Activated naive CD8-positive, alpha-beta T cell (primary cell): Measurements from ENCODE around the gene SERAC1.
"Not testable (repeated sequence)": the region's sequence is repeated elsewhere in the genome, so short reads cannot be mapped to it uniquely, and the experiment has no call there.

Source experiments
- H3K27ac Mint-ChIP-seq: one replicate; pipeline ENCODE4 v1.8.0; 2021; ENCODE audit warnings: mixed read lengths
- H3K27me3 Mint-ChIP-seq: one replicate; pipeline ENCODE4 v1.8.0; 2021; ENCODE audit warnings: mixed read lengths
- H3K36me3 Mint-ChIP-seq: one replicate; pipeline ENCODE4 v1.8.0; 2021; ENCODE audit warnings: mixed read lengths
- H3K4me1 Mint-ChIP-seq: one replicate; pipeline ENCODE4 v1.8.0; 2021; ENCODE audit warnings: low read depth, mixed read lengths
- H3K4me3 Mint-ChIP-seq: one replicate; pipeline ENCODE4 v1.8.0; 2021; ENCODE audit warnings: mild to moderate bottlenecking, mixed read lengths
- H3K9me3 Mint-ChIP-seq: one replicate; pipeline ENCODE4 v1.8.0; 2021; ENCODE audit warnings: low read depth, mixed read lengths

The SERAC1 gene

DNA sequence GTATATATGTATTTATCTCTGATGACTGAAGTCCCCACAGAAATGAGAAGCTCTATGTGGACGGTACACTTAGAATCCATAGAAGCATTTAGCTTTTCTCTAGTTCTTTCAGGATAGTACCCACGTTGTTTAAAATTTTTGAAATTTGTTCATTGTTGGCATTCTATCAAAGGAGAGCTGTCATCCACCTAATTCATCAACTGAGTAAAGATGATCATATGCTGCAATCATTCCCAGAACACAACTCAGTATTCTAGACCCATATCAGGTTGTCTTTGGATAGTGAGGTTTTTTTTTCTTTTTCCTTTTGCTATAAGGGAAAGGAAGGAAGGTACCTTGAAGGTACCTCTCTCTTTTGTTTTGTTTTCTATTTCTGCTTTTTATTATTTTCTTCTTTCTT lies 9.3 kb downstream of the SERAC1 start:
- Mint-ChIP-seq H3K9me3 (no peaks in the 10 kb centered on the region), H3K36me3 (peaks cover 10% of the 10 kb centered on the region), H3K27ac (no peak overlapping the region)

DNA sequence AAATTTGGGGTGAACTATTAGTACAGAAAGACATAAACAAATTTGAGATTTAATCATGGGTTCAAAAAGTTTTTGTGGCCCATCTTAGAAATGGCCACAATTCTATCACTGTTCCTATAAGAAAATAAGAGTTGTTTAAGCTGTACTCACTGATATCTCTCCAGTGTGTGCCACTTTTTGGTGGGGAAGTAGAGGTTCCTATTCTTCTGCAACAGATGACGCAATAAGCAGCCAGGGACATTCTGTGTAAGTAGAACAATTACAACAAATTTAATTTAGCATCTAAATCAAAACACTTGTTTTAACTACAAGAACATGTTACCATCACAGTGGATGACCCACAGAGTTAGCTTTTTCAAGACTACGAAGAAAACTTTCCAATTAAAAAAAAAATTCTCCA lies 9.9 kb downstream of the SERAC1 start:
- Mint-ChIP-seq H3K36me3 (peaks cover 10% of the 10 kb centered on the region), H3K27ac (no peak overlapping the region)

More for the DNA sequence above, 9.3 kb downstream of the SERAC1 start:
- no peak overlapping the region for H3K4me3 Mint-ChIP-seq
- H3K27me3 Mint-ChIP-seq = no peaks in the 10 kb centered on the region
- H3K4me1 Mint-ChIP-seq = no peaks in the 10 kb centered on the region

DNA sequence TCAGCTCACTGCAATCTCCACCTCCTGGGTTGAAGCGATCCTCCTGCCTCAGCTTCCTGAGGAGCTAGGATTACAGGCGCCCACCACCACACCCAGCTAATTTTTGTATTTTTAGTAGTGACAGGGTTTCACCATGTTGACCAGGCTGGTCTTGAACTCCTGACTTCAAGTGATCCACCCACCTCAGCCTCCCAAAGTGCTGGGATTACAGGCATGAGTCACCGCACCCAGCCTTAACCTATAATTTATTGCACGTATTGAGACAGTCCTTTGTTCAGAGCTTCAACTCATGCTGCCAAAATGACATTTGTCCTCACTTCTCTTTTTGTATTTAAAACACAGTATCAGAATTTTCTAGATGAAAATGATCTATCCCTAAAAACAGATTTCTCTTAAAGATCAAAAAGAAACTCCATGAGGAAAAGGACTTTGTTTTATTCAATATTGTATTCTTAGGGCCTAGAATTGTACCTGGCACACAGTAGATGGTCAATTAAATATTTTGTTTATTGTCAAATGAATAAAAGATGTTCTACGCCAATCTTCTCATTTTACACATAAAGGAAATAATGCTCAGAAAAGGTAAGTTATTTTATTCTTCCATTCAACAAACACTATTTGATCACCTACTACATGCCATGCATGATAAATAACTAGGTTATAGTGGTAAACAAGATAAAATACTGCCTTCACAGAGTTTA lies 10.8 kb downstream of the SERAC1 start:
- Mint-ChIP-seq H3K27ac (no peak overlapping the region), H3K9me3 (no peaks in the 10 kb centered on the region), H3K36me3 (peaks cover 10% of the 10 kb centered on the region), H3K27me3 (no peaks in the 10 kb centered on the region), H3K4me3 (no peak overlapping the region), H3K4me1 (no peaks in the 10 kb centered on the region)

More for the DNA sequence above, 9.9 kb downstream of the SERAC1 start:
- H3K27me3 Mint-ChIP-seq = no peaks in the 10 kb centered on the region
- H3K4me3 Mint-ChIP-seq = no peak overlapping the region
- H3K4me1 Mint-ChIP-seq = no peaks in the 10 kb centered on the region
- no peaks in the 10 kb centered on the region for H3K9me3 Mint-ChIP-seq

DNA sequence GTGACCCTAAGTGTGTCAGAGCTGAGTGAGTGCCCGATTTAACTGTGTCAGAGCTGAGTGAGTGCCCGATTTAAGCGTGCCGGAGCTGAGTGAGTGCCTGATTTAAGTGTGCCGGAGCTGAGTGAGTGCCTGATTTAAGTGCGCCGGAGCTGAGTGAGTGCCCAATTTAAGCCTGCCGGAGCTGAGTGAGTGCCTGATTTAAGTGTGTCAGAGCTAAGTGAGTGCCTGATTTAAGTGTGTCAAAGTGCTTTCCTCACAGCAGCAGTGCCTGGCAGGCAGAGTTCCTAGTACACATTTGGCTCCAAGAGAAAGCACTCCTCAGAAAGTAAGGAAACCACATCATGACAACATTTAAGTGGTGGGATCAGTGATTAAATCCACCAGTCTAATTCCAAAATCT lies 13.2 kb downstream of the SERAC1 start:
- Mint-ChIP-seq H3K27me3 (no peaks in the 10 kb centered on the region), H3K36me3 (peaks cover 7% of the 10 kb centered on the region), H3K27ac (no peak overlapping the region), H3K4me1 (no peaks in the 10 kb centered on the region), H3K4me3 (no peak overlapping the region), H3K9me3 (no peaks in the 10 kb centered on the region)

DNA sequence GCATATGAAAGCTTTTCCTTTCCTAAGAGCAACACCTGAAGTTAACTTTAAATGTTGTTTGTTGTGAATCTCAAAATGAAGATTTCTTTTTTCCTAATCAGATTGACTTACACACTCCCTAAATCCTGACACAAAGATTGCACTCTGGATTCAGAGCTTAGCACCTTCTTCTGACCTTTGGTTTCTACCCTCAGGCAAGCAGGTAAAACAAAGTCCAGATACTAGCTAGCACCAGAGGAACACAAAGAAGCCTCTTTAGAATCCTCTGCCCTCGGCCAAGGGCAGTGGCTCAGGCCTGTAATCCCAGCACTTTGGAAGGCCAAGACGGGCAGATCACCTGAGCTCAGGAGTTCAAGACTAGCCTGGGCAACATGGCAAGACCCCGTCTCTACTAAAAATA lies 14.5 kb downstream of the SERAC1 start:
- Mint-ChIP-seq H3K27me3 (no peaks in the 10 kb centered on the region), H3K4me1 (no peaks in the 10 kb centered on the region), H3K9me3 (no peaks in the 10 kb centered on the region), H3K36me3 (peaks cover 7% of the 10 kb centered on the region), H3K27ac (no peak overlapping the region), H3K4me3 (no peak overlapping the region)

DNA sequence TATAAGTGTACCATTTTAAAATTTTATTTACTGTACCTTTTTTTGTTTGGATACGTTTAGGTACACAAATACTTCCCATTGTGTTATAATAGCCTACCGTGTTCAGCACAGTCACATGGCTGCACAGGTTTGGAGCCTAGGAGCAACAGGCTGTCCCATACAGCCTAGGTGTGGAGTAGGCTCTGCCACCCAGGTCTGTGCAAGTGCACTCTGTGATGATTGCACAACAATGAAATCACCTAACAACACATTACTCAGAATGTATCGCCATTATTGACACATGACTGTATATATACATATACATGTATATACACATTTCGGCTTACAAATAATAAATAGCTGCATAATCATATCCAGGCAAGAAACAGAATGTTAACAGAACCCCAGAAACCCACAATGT lies 15.4 kb downstream of the SERAC1 start:
- no peaks in the 10 kb centered on the region for H3K27me3 Mint-ChIP-seq

DNA sequence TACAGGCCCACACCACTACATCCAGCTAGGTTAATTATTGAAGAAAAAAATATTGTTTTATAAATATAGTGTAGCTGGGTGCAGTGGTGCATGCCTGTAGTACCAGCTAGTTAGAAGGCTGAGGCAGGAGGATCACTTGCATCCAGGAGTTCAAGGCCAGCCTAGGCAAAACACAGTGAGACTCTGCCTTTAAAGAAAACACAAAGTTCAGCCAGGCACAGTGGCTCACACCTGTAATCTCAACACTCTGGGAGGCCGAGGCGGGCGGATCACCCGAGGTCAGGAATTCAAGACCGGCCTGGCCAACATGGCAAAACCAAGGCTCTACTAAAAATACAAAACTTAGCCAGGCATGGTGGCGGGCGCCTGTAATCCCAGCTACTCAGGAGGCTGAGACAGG lies 16.0 kb downstream of the SERAC1 start:
- H3K9me3 Mint-ChIP-seq, H3K4me3 Mint-ChIP-seq, H3K36me3 Mint-ChIP-seq, H3K27me3 Mint-ChIP-seq, H3K4me1 Mint-ChIP-seq, H3K27ac Mint-ChIP-seq: not testable (repeated sequence)

More for the DNA sequence above, 15.4 kb downstream of the SERAC1 start:
- no peak overlapping the region for H3K4me3 Mint-ChIP-seq
- H3K27ac Mint-ChIP-seq = no peak overlapping the region
- H3K9me3 Mint-ChIP-seq = no peaks in the 10 kb centered on the region
- peaks cover 9% of the 10 kb centered on the region for H3K36me3 Mint-ChIP-seq
- no peaks in the 10 kb centered on the region for H3K4me1 Mint-ChIP-seq

DNA sequence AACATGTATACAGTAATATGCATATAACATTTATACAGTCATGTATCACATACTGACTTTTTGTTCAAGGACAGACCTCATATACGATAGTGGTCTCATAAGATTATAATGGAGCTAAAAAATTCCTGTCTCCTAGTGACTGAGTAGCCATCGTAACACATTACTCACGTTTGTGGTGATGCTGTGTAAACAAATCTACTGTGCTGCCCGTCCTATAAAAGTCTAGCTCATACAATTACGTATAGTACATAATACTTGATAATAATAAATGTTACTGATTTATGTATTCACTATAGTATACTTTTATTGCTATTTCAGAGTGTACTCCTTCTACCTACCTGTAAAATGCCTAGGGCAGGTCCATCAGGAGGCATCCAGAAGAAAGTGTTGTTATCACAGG lies 17.4 kb downstream of the SERAC1 start:
- Mint-ChIP-seq H3K4me3 (no peak overlapping the region), H3K27me3 (no peaks in the 10 kb centered on the region), H3K36me3 (peaks cover 7% of the 10 kb centered on the region), H3K4me1 (no peaks in the 10 kb centered on the region), H3K9me3 (no peaks in the 10 kb centered on the region), H3K27ac (no peak overlapping the region)

DNA sequence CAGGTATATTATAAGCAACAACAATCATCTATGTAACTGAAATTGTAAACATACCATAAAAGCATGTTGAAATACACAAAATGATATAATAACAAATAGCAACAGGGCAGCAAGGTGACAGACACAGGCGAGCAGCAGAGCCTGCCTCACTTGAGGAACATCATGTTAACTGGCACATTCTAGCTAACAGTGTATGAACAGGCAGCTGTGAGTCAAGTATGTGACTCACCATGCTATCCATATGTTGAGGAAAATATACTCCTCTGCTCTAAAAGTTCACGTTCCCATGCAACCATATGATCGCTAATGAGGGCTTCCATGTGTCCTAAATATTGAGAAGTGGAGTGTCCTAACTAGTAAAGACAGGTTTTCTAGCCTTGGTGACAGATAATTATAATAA lies 18.4 kb downstream of the SERAC1 start:
- H3K4me3 Mint-ChIP-seq = no peak overlapping the region
- no peaks in the 10 kb centered on the region for H3K4me1 Mint-ChIP-seq
- H3K27ac Mint-ChIP-seq = no peak overlapping the region
- H3K9me3 Mint-ChIP-seq = no peaks in the 10 kb centered on the region
- H3K36me3 Mint-ChIP-seq = peaks cover 4% of the 10 kb centered on the region
- no peaks in the 10 kb centered on the region for H3K27me3 Mint-ChIP-seq

DNA sequence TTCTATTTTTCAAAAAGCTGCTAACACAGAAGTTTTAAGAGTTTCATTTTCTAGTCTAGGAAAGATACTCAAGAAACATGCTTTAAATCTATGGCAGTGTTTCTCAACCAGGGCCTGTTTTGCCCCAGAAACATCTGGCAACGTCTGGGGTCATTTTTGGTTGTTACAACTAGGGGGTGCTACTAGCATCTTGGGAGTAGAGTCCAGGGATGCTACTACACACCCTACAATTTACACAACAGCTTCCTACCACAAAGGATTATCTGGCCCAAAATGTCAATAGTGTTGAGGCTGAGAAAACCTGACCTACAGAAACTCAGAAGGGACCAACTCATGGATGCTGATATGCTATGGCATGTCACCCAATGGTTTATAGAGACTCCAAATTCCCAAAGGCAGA lies 24.4 kb downstream of the SERAC1 start:
- no peaks in the 10 kb centered on the region for H3K9me3 Mint-ChIP-seq
- no peak overlapping the region for H3K27ac Mint-ChIP-seq
- H3K27me3 Mint-ChIP-seq = no peaks in the 10 kb centered on the region
- H3K36me3 Mint-ChIP-seq = peaks cover 17% of the 10 kb centered on the region
- H3K4me3 Mint-ChIP-seq = no peak overlapping the region
- no peaks in the 10 kb centered on the region for H3K4me1 Mint-ChIP-seq

DNA sequence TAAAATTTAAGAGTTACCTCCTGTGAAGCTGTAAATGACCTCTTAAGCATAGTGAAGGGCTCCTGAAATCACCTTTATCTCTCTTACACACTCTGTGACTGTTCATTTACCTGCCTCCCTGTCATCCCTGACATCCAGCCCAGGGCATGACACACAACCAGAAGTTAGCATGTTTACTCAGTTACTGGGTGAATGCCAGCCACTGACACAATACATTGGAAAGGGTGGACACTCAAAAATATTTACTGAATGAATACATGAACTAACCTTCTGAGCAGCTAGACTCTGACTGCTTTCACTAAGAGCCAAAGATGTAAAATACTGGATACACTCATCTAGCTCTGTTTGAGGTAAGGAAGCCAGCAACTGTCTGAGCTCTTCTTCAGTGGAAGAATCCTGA lies 25.3 kb downstream of the SERAC1 start:
- H3K27ac Mint-ChIP-seq = no peak overlapping the region
- H3K4me1 Mint-ChIP-seq = no peaks in the 10 kb centered on the region
- peaks cover 15% of the 10 kb centered on the region for H3K36me3 Mint-ChIP-seq
- no peak overlapping the region for H3K4me3 Mint-ChIP-seq
- H3K27me3 Mint-ChIP-seq = no peaks in the 10 kb centered on the region
- no peaks in the 10 kb centered on the region for H3K9me3 Mint-ChIP-seq

DNA sequence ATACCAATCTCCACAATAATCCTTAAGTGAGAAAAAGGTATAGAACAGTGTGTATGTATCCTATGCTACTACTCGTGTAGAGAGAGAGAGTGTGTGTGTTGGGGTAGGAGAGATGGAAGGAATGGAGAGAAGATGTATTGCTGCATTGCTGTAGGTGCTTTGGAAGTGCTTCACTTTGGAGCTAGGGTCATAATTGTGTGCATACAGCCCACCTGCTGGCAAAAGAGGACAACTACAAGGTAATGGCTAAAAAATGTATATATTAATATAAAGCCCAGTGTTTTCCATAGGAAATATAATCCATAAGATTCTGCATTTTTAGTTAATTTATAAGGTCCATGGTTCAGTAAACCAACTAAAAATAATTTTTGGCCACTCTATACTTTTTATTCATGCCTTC lies 36.1 kb downstream of the SERAC1 start:
- Mint-ChIP-seq H3K9me3 (no peaks in the 10 kb centered on the region), H3K36me3 (peaks cover 9% of the 10 kb centered on the region), H3K27ac (no peak overlapping the region), H3K4me1 (no peaks in the 10 kb centered on the region), H3K4me3 (no peak overlapping the region), H3K27me3 (no peaks in the 10 kb centered on the region)

DNA sequence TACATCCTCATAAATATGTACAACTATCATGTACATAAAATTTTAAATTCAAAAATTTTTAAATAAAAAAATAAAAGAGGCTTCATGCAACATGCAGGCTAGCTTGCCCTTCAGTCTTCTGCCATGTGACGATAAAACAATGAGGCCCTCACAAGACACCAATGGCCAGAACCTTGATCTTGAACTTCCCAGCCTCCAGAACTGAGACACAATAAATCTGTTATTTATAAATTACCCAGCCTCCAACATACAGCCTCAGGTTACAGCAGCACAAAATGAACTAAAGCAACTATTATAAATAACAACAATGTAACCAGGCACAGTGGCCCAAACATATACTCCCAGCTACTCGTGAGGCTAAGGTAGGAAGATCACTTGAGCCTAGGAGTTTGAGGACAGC lies 42.8 kb downstream of the SERAC1 start:
- Mint-ChIP-seq H3K9me3 (no peaks in the 10 kb centered on the region), H3K27ac (no peak overlapping the region), H3K4me1 (no peaks in the 10 kb centered on the region), H3K36me3 (peaks cover 17% of the 10 kb centered on the region), H3K4me3 (no peak overlapping the region), H3K27me3 (no peaks in the 10 kb centered on the region)

DNA sequence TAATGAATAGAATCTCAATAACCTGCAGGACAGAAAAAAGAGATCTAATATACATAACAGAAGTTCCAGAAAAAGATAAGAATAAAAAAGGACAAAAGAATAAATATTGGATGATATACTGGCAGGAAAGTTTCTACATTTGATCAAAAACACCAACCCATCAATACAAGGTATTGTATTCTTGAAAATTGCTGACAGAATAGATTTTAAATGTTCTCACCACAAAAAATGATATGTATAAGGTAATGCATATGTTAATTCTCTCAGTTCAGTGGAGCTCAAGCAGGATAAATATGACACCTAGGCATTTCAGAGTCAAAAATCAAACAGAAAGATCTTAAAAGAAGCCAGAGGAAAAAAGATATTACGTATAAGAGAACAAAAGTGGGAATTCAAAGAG lies 43.8 kb downstream of the SERAC1 start:
- Mint-ChIP-seq H3K9me3 (no peaks in the 10 kb centered on the region), H3K27ac (no peak overlapping the region)

DNA sequence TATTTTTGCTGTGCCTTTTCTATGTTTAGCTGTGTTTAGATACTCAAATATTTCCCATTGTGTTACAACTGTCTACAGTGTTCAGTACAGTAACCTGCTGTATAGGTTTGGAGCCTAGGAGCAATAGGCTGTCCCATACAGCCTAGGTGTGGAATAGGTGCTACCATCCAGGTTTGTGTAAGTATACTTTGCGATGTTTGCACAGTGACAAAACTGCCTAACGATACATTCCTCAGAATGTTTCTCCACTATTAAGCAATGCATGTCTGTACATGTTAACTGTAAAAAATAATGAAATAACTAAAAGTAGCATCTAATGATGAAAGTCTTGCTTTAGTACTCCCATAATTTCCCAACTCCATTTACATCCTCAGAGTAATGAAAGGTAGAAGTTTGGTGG lies 46.0 kb downstream of the SERAC1 start:
- Mint-ChIP-seq H3K9me3 (no peaks in the 10 kb centered on the region), H3K27ac (no peak overlapping the region), H3K27me3 (no peaks in the 10 kb centered on the region), H3K4me1 (no peaks in the 10 kb centered on the region), H3K36me3 (peaks cover 9% of the 10 kb centered on the region), H3K4me3 (no peak overlapping the region)

More for the DNA sequence above, 43.8 kb downstream of the SERAC1 start:
- Mint-ChIP-seq H3K36me3 (peaks cover 16% of the 10 kb centered on the region), H3K4me1 (no peaks in the 10 kb centered on the region), H3K27me3 (no peaks in the 10 kb centered on the region), H3K4me3 (no peak overlapping the region)

DNA sequence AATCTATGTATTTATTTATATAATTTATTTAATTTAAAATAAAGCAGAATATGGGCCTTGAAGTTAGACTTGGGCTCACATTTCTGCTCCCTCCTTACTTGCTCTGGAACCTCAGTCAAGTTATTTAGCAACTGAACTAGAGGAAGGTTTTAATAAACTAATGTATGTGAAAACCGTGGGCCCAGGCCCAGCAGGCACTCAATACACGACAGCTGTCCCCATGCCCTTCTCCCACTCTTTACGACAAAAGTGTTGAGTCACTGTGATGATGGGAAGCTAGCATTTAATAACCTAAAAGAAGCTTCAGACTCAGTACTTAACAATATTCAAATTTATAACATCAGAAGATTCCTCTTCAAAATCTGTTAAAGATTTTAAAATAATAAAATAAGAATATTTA lies 46.7 kb downstream of the SERAC1 start:
- Mint-ChIP-seq H3K9me3 (no peaks in the 10 kb centered on the region), H3K4me3 (no peak overlapping the region), H3K36me3 (peaks cover 9% of the 10 kb centered on the region), H3K4me1 (no peaks in the 10 kb centered on the region), H3K27ac (no peak overlapping the region), H3K27me3 (no peaks in the 10 kb centered on the region)
